HG03442 (cell line): ENCODE results near the gene TSPEAR.

Experiments used
- ATAC-seq: cut with Tn5 transposase; IDR thresholded peaks from one replicate; pipeline ENCODE4 v1.9.1; 2021; ENCODE audit warnings: mild to moderate bottlenecking, moderate library complexity; ENCODE audit not compliant: unreplicated experiment

TSPEAR gene

GRCh38 chr21:44459712-44460440, 251.5 kb downstream of the TSPEAR start:
- ATAC-seq, result no peak

- no peak for ATAC-seq
These were observed 252.2 kb downstream of the TSPEAR start for GRCh38 chr21:44458971-44459711.

GRCh38 chr21:44456915-44457736, 254.2 kb downstream of the TSPEAR start:
- no peak for ATAC-seq

GRCh38 chr21:44456214-44456914, 255.0 kb downstream of the TSPEAR start:
- ATAC-seq, result no peak

GRCh38 chr21:44455524-44456213, 255.7 kb downstream of the TSPEAR start:
- ATAC-seq, result no peak

- no peak for ATAC-seq
These were observed 256.4 kb downstream of the TSPEAR start, which contains the start of gene LRRC3 for GRCh38 chr21:44454747-44455523. Gene LRRC3, plus strand, starts transcription at chr21:44455510. Its CDS starts 1,135 bp downstream, at chr21:44456645.

- no peak for ATAC-seq
These were observed 257.3 kb downstream of the TSPEAR start for GRCh38 chr21:44454058-44454457.

GRCh38 chr21:44453120-44453519, 258.3 kb downstream of the TSPEAR start:
- no peak for ATAC-seq

GRCh38 chr21:44450999-44451398, 260.4 kb downstream of the TSPEAR start:
- no peak for ATAC-seq

- ATAC-seq, result no peak
These were observed 261.0 kb downstream of the TSPEAR start for GRCh38 chr21:44450402-44450801.

- no peak for ATAC-seq
These were observed 261.7 kb downstream of the TSPEAR start for GRCh38 chr21:44449473-44450363.

- ATAC-seq, result no peak
These were observed 262.7 kb downstream of the TSPEAR start for GRCh38 chr21:44448651-44449131.
